ENCODE measurements around the gene TPPP.

The TPPP gene

DNA sequence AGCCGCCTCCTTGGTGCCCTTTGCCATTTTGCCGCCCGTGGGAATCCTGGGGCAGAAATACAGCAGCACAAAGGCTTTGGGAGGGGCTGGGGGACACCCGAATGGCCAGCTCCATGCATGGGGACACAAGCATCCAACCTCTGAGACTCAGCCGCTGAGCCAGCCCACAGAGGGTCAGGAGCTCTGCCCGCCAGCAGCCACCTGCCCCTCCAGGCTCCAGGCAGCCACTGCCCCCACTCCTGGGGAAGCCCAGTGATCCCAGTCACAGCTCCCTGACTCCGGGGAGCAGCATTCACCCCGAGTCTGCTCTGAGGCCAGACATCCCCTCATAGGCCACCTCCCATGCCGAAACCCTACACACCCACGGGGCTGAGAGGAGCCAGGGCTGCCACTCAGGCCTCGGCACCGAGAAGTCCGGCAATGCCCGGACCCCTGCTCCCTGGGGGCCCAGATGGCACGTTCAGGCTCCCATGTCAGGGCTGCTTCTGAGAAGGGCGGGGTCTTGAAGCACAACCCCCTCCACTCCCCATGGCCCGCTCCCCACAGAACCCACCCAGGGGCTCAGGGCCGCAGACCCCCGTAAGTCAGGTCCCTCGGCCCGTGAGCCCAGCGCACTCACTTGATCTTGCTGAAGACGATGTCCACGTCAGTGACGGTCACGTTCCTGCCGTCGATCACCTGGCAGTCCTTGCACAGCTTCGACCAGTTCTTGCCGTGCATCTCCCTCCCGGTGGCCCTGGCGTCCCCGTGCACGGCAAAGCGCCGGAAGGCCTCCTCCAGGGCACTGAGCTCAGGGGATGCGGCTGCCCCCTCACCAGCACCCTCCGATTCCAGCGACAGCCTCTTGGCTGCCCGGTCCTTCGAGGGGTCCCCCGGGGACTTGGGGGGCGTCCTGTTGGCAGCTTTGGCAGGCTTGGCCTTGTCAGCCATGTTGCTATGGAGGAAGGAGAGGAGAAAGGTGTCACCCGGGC is 15.7 kb downstream of the TPPP start:
- DNase-seq (ENCODE audit: low spot score) = no peak

DNA sequence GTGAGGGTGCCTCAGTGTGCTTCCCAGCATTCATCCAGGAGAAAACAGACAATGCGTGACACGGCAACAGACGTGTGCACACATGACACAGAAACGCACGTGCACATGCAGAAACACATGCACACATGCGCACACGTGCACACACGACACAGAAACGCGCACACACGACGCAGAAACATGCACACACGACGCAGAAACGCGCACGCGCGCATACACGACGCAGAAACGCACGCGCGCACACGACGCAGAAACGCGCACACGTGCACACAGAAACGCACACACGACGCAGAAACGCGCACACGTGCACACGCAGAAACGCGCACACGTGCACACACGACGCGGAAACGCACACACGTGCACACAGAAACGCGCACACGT is 16.5 kb downstream of the TPPP start:
- DNase-seq (ENCODE audit: low spot score) = no peak

DNA sequence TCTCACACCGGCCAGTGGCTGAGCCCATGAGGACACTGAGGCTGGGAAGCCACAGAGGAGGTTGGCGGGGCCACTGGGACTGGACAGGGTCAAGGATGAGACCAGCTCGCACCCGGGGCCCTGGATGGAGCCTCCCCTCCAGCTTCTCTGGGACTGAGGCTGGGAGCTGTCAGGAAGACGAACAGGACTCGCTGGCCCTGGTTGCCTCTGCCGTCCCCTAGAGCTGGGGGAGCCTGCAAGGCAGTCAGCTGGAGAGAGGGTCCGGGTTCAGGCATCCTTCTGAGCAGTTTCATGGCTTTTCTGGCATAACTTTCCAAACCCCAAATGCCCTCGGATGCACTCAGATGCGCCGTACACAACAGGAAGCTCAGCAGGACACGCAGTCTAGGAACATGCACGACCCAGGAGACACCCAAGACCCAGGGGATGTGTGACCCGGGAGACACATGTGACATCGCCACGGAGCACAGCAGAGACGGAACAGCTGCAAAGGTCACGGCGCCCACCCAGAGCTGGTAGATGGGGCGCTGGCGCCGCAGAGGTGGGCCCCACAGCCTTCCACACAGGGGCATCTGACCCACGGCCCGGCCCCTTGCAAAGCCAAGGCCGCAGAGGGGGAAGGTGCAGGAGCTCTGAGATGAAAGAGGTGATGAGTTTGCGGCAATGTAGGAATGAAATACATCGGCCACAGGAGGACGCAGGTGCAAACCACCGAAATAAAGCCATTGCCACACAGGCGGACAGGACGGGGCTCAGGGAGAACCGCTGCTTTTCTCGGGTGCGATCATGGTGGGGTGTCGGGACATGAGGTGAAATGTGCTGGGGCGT is 17.1 kb downstream of the TPPP start:
- no peak for DNase-seq (ENCODE audit: low spot score)

DNA sequence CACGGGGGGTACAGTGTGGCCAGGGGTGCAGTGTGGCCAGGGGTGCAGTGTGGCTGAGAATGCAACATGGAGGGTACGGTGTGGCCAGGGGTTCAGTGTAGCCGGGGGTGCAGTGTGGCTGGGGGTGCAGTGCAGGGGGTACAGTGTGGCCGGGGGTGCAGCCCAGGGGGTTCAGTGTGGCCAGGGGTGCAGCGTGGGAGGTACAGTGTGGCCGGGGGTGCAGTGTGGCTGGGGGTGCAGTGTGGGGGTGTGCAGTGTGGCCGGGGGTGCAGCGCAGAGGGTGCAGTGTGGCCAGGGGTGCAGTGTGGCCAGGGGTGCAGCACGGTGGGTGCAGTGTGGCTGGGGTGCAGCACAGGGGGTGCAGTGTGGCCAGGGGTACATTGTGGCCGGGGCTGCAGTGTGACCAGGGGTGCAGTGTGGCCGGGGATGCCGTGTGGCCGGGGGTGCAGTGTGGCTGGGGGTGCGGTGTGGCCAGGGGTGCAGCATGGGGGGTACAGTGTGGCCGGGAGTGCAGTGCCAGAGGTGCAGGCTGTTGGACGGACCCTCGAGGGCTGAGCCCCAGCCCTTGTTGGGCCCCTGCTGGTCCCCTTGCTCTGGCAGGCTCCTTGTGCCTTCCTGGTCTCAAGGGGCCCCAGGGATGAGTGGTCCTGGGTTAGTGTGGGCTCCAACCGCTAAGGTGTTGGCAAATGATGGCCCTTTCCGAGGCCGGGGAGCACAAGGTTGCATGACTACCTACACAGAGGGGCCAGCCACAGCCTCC is 17.9 kb downstream of the TPPP start:
- no peak for DNase-seq (ENCODE audit: low spot score)

DNA sequence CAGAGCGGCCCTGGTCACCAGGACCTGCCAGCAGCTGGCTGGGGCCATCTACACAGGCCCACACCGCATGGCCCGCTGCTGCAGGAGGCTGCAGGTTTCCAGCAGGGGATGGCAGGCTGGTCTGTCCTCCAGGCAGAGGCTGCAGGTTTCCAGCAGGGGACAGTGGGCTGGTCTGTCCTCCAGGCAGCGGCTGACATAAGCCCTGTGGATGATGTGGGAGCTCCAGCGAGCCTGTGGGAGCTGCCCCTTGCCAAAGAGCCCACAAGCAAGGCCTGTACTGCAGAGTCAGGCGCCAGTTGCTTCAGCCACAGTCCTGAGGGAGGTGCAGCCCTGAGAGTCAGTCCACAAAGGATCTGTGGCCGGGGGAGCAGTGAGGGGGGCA is 18.5 kb downstream of the TPPP start:
- no peak for DNase-seq (ENCODE audit: low spot score)

DNA sequence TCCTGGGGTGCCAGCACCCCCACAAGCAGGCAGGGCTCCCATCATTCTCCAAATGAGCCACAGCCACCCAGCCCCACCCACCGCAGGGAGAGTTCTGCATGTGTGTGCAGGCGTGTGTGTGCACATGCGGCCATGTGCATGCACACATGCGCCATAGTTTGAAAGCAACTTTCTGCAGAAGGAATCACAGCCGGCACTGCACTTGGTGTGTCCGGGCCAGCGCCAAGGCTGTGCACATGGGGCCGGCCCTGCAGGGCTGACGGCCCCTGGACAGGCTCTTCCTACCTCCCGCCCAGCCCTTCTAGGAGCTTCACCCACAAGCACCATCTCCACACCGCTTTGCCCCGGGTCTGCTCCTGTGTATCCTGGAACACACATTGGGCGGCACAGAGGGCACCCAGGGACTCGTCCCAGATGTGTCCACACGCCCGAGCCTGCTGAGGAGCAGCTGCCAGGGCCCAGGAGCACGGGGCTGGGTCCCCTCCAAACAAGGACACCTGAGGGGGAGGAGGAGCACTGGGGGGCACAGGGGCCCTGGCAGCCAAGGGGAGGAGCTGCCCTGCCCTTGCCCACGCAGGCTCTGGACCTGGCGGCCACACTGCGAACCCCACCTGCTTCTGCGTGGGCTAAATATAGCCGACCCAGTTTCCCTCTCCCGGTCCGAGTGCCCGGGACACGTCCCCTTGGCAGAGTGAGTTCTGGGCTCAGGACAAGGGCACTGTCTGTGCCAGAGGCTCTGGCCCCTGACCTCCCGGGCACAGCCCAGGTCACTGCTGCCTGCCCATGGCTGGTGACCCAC is 19.1 kb downstream of the TPPP start:
- DNase-seq (ENCODE audit: low spot score) = no peak

DNA sequence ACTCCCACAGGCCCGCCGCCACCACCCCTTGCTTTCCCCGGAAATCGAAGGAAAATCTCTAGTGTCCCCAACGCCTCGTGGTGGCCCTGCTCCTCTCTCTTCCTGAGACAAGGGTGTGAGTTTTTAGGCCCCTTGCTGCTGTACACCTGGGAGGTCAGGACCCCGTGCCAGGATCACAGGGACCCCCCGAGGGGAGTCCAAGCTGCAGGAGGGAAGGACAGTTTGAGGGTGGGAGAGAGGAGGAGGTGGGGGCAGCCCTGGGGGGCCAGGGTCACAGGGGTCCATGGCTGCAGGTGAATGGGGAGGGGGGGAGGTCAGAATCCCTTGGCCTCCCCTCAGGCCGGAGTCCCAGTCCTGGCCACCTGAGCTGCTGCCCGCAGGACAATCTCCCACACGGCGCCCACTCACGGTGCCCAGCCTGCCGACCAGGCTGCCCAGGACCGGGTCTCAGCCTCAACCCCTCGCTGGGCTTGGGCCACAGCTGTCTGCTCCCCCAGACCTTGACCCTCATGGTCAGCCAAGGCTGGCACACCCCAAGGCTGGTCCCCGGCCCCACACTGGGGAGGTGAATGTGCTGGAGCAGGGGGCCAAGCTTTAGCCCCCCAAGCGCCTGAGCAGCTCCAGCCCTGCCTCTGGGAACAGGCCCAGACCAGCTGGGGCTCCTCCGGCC is 19.9 kb downstream of the TPPP start:
- DNase-seq (ENCODE audit: low spot score) = no peak

DNA sequence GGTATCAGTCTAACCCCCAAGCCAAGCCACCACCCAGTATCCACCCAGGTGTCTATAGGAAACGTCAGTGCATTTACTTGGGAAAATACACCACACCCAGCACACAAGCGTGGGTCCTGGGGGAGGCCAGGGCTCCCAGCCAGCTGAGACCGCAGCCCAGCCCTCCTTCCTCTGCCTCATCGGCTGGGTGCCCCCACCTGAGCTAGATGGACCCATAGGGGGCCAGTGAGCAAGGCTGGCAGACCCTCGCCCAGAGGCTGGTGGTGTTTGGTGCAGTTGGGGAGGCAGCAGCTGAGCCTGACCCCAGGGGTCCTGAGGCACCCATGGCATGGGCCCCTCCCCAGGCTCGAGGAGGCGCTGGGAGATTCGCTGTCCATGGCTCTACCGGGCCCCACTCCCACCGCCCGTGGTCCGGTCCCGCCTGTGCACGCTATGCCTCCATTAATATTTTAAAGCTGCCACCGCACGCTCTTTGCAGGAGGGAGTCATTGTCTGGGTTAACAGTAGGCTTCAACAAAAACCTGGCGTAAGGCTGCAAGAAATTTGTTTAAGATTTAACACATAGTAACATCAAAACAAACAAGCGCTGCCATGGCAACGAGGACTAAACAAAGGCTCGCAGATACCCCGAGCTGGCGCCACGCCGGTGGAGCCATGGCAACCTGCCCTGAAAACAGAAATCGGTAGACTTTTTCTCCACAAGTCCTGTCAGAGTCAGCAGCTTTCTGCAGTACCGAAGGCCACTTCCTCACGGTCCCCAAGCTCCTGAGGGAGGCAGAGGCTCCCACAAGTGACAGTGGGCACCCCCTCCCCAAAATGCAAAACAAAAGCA is 20.6 kb downstream of the TPPP start:
- peak; percentile 61 for DNase-seq (ENCODE audit: low spot score)

DNA sequence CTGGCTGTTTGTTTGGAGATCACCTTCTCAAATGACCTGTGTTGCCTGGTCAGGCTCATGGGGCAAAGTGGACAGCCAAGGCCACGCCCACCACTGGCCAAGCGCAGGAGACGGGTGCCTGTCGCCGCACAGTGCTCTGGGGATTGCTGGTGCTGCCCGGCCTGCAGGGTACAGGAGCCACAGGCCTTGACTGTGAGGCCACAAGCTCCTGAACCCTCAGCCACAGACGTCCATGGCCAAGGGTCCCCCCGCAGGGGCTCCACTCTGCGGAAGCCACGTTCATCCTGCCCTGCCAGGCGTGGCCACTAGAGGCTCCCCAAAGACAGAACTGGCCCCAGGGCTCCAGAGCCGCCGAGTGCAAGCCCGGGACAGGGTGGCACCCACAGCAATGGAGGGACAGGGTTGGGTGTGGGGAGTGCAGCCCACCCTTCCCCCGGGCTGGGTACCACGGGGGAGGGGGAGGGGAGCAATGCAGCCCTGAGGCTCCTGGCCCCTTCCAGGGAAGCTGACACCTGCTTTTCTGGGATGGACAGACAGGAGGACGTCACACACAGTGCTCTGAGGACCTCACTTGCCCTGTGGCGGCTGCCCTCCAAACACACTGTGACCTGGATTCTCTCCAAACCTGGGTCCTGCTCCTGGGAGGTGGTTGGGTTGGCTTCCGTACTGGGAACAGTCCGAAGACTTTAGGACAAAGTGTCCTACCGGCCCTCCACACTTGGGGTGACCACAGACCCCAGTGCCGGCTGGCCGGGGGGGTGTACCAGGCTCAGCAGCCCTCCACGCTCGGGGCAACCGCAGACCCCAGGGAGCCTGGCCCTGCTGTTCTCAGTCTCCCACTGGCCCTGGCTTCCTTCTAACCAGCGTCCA is 21.5 kb downstream of the TPPP start:
- peak; percentile 49 for DNase-seq (ENCODE audit: low spot score)

DNA sequence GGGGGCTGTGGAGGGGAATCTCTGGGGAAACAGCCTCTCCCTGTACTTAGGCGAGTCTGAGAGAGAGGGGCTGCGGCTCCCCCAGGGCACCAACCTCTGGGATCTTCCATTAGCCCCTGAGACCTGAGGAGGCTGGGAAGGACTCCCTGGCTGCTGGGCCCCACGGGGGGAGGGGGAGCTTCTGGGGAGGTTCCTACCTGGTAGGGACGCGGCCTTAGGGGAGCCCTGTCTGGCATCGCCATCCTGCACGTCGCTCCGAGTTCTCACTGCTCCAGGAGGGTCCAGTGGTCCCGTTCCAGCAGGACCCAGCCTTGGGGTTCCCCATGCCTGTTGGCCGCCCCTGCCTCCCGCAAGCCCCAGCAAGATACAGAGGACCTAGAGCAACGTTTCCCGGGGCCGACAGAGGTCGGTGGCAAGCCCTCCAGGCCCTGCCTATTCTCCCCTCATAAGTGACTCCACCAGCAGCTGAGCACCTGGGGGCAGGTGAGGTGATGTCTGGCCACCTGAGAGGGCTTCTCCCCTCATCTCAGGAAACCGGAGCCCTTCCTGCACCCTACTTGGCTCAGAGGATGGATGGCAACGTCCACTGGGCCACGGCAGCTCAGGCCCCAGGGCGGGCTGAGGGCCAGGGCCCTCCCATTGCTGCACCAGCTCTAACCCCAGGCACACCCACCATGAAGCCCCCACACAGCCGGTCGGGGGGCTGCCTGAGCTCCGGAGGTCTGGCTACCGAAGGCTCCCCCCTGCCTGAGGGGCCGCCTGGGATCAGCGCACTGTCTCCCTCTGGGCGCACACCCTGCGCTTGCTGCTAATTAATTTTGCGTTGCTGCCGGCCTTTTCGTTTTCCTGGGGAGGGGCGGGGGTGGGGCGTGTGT is 22.5 kb downstream of the TPPP start:
- no peak for DNase-seq (ENCODE audit: low spot score)

DNA sequence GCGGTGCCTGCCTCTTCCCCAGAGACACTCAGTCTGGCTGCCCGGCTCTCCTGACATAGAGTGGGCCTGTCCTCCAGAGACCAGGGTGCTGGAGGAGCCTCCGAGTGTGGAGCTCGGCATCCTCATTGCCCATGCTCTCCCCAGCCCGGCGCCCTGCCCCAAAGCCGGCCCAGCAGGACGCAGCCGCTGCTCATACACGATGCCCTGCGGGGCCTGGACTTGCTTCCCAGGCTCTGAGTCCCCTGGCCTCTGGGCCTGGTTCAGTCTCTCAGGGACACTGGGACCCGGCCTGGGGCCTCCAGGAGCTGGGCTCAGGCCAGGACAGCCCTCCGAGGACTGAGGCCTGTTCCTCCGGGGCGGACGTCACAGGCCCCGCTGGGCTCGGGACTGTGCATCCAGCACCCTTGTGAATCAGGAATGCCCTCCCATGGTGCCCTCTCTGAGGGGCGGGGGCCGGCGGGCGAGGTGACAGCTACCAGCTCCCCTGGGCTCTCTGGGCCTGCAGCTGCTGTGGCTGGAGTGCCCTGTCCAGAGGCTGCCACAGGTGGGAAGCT is 23.2 kb downstream of the TPPP start:
- DNase-seq (ENCODE audit: low spot score) = no peak

DNA sequence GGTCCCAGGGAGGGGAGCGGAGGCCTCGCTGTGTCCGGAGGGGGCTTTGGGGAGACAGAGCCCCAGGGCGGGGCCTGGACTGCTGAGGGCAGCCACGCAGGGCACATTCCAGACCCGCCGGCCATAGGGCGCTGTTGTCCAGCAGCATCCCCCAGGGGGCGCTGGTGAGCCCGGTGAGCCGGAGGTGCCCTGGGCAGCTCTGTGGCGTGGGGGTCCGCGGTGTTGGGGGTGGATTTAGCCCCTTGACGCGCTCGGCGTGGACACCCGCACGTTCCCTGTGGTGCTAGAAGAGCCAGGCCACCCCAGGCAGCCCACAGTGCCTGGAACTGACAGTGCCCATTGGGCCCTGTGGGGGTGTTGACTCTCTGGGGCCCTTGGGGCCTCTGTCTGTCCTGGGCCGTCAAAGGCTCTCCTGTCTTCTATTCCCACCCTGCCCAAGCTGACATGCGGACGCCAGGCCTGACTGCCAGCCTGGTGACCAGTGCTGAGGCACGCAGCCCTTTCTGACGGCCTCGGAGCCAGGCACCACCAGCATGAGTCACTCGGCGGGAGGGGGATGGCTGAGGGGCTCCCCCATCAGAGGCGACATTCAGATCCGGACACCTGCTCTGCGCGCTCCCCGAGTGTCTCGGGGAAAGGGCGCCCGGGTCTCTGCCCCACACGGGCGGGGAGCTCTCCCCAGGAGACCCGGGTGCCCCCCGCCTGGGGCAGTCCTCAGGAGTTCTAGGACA is 23.9 kb downstream of the TPPP start:
- DNase-seq (ENCODE audit: low spot score) = no peak

DNA sequence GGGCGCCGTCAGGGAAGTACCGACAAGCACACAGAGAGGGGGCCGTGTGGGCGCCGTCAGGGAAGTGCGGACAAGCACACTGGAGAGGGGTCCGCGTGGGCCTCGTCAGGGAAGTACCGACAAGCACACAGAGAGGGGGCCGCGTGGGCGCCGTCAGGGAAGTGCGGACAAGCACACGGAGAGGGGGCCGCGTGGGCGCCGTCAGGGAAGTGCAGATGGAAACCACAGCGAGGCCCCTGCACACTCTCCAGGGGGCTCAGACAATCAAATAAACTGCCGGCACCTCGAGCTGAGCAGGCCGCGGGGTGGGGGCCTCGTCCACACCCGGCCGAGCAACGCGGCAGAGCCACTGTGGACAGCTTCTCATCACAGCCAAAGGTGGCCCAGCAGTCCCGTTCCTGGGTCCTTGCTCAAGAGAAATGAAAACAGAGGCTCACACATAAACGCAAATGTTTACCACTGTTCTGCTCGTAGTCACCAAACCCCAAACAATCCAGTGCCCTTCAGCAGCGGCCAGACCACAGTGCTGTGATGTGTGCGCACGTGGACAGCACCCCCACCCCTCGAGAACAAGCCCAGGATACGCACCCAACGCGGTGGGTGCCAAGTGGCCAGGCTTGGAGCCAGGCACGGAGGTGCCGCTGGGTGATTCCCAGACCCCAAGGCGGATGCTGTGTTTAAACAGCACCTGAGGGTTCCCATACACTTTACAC is 24.7 kb downstream of the TPPP start:
- no peak for DNase-seq (ENCODE audit: low spot score)

DNA sequence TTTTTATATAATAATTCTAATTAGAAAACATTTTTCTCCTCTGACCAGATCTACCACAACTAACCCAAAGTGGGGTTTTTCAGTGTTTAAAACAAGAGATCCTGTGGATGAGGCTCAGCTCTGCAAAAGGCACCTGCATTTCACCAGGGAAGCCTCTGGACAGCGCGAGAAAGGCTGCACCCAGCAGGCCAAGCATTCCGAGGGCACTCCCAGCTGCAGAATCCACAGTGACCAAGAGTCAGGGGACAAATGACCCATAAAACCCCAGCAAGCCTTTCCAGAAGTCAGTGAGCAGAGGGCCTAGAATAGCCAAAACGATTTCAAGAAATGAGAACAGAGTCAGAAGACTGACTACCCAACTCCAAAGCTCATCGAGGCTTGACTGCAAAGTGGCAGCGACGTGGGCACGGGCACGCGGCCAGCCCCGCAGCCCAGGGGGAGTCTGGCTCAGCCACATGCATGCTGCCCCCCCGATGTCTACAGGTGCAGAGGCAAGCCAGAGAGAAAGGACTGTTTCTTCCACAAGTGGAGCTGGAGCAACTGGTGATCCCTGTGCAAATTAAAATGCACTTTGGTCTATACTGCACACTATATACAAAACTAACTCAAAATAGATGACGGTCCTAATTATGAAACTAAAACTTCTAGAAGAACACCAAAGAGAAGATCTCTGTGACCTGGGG is 26.2 kb downstream of the TPPP start:
- DNase-seq (ENCODE audit: low spot score) = no peak

DNA sequence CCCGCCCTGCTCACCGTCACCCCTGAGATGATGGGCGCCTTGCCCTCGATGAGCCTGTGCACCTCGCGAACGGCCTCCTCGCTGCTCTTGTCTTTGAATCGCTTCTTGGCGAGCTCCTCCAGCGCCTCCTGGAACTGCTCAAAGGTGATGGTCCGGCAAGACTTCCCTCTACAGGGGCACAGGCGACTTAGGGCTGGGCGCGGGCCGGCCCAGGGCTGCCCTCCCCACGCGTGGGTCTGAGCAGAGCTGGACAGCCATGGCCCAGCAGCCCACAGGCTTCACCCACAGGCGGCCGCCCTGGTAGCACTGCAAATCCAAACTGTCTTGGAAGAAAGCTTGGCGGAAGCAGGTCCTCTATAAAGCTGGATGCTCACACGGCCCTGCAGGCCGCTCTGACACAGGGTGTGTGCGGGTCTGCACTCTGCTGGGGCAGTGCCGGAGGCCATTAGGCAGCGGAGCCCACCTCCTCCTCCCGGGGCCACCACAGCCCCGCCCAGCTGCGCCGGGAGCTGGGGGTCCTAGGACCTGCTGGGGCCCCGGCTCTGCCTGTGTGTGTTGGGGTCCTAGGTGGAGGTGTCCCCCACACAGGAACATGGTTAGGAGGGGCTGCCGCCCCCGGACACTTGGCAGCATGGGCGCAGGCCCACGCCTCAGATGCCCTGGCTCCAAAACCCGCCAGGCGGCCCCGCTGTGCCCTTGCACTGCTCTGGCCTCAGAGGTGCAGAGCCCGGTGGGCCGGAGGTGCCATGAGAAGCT is 27.0 kb downstream of the TPPP start:
- no peak for DNase-seq (ENCODE audit: low spot score)

Measured in kidney capillary endothelial cell (primary cell).